H1 (cell line): Measurements from ENCODE around the gene VEZT. TPM values are rescaled to one million over a fixed set of nuclear protein-coding genes. Genes with fewer than 3 reads are reported as not detected.

Experiments
- ASH2L ChIP-seq: fragments of 200-600, 300-600 bp; sonication (generic); IDR thresholded peaks from one replicate; pipeline ENCODE4 v1.7.1; 2017; ENCODE audit warnings: low read length
- CBX8 ChIP-seq: fragments of 300-800, 300-1000 bp; sonication (generic); IDR thresholded peaks from 2 replicates; pipeline ENCODE4 v1.7.1; 2016; ENCODE audit warnings: low read depth, low read length, borderline replicate concordance
- CHD1 ChIP-seq: IDR thresholded peaks from 2 replicates; pipeline ENCODE4 v1.6.1; 2012; ENCODE audit warnings: low read depth, low read length, improper control_type of control experiment
- E2F6 ChIP-seq: IDR thresholded peaks from 2 replicates; pipeline ENCODE4 v1.6.1; 2012; ENCODE audit warnings: inconsistent platforms
- GTF2F1 ChIP-seq: IDR thresholded peaks from 2 replicates; pipeline ENCODE4 v1.6.1; 2012; ENCODE audit warnings: low read depth, low read length, improper control_type of control experiment, borderline replicate concordance
- HDAC2 ChIP-seq, 2 experiments: fragments of 300-600 bp in 1 of 2; sonication (generic) in 1 of 2; IDR thresholded peaks; 2 replicates each; pipeline ENCODE4 v1.6.1; 2011 to 2012; ENCODE audit warnings: low read depth in 2 of 2, low read length in 2 of 2, mild to moderate bottlenecking in 2 of 2, moderate library complexity in 2 of 2, borderline replicate concordance in 1 of 2, inconsistent platforms in 1 of 2
- KDM1A ChIP-seq: fragments of 200-600, 300-600 bp; sonication (generic); IDR thresholded peaks from 2 replicates; pipeline ENCODE4 v1.7.1; 2016; ENCODE audit warnings: mild to moderate bottlenecking, low read length, borderline replicate concordance
- KDM4A ChIP-seq: IDR thresholded peaks from one replicate; pipeline ENCODE4 v1.7.1; 2012; ENCODE audit warnings: low read depth, mild to moderate bottlenecking, moderate library complexity, low read length, inconsistent platforms; ENCODE audit not compliant: severe bottlenecking
- KDM5A ChIP-seq: fragments of 200-600 bp; IDR thresholded peaks from 2 replicates; pipeline ENCODE4 v1.7.1; 2012; ENCODE audit warnings: mild to moderate bottlenecking, low read length, inconsistent platforms, mixed read lengths
- NRF1 ChIP-seq: IDR thresholded peaks from 2 replicates; pipeline ENCODE4 v1.6.1; 2011; ENCODE audit warnings: mild to moderate bottlenecking, low read depth, low read length, improper control_type of control experiment
- POLR2A ChIP-seq, 2 experiments: IDR thresholded peaks; 1 replicate in 1 of 2; 2 replicates in 1 of 2; pipeline ENCODE4 v1.6.1; 2011; ENCODE audit warnings: low read depth in 2 of 2, low read length in 2 of 2, mild to moderate bottlenecking in 2 of 2; ENCODE audit errors: control extremely low read depth in 1 of 2
- RAD21 ChIP-seq, 2 experiments: IDR thresholded peaks in 1 of 2; conservative IDR thresholded peaks in 1 of 2; 2 replicates each; pipeline ENCODE4 v1.6.1; 2011; ENCODE audit warnings: low read depth in 2 of 2, low read length in 2 of 2, improper control_type of control experiment in 1 of 2, inconsistent platforms in 1 of 2, mild to moderate bottlenecking in 1 of 2, moderate library complexity in 1 of 2
- RBBP5 ChIP-seq: IDR thresholded peaks from 2 replicates; pipeline ENCODE4 v1.7.1; 2012; ENCODE audit warnings: low read depth, mild to moderate bottlenecking, inconsistent platforms, low read length, moderate library complexity, borderline replicate concordance
- RNF2 ChIP-seq: fragments of 200-900, 300-1000 bp; sonication (generic); IDR thresholded peaks from 2 replicates; pipeline ENCODE4 v1.7.1; 2016; ENCODE audit warnings: borderline replicate concordance, low read depth, mild to moderate bottlenecking, antibody characterized with exemption, low read length; ENCODE audit not compliant: poor library complexity, severe bottlenecking; ENCODE audit errors: missing control alignments
- SAP30 ChIP-seq: fragments of 300-600 bp; sonication (generic); IDR thresholded peaks from 2 replicates; pipeline ENCODE4 v1.7.1; 2012; ENCODE audit warnings: low read length, moderate library complexity, mild to moderate bottlenecking, inconsistent platforms; ENCODE audit not compliant: insufficient read depth, insufficient replicate concordance
- SIN3A ChIP-seq, 2 experiments: IDR thresholded peaks in 1 of 2; conservative IDR thresholded peaks in 1 of 2; 2 replicates each; pipeline ENCODE4 v1.6.1; 2011 to 2012; ENCODE audit warnings: low read length in 2 of 2, improper control_type of control experiment in 1 of 2, low read depth in 1 of 2, mild to moderate bottlenecking in 1 of 2
- SP1 ChIP-seq: IDR thresholded peaks from 2 replicates; pipeline ENCODE4 v1.6.1; 2011; ENCODE audit warnings: low read depth, low read length
- SP4 ChIP-seq: IDR thresholded peaks from 2 replicates; pipeline ENCODE4 v1.6.1; 2012; ENCODE audit warnings: low read length, inconsistent platforms
- SRF ChIP-seq: IDR thresholded peaks from 2 replicates; pipeline ENCODE4 v1.6.1; 2011; ENCODE audit warnings: mild to moderate bottlenecking, low read depth, low read length, moderate library complexity
- SUZ12 ChIP-seq: fragments of 200-600 bp; sonication (generic); IDR thresholded peaks from 2 replicates; pipeline ENCODE4 v1.6.1; 2012; ENCODE audit warnings: mild to moderate bottlenecking, inconsistent platforms, low read length, moderate library complexity, mixed read lengths
- TAF1 ChIP-seq: IDR thresholded peaks from 2 replicates; pipeline ENCODE4 v1.6.1; 2011; ENCODE audit warnings: mild to moderate bottlenecking, low read depth, low read length
- USF2 ChIP-seq: IDR thresholded peaks from 2 replicates; pipeline ENCODE4 v1.6.1; 2011; ENCODE audit warnings: low read length, improper control_type of control experiment
- polyA plus RNA-seq, 7 experiments: library from polyadenylated mRNA; depleted of rRNA in 3 of 7; stranded (reverse) in 5 of 7; unstranded in 2 of 7; fragments of >200 nt in 5 of 7; fragments of 200-250 nt in 2 of 7; gene quantifications; 1 replicate in 5 of 7; 2 replicates in 1 of 7; 4 replicates in 1 of 7; pipeline versions ENCODE4 v1.2.1 to v1.2.3, GENCODE V29; 2011 to 2013; ENCODE audit warnings: missing spikeins in 2 of 7, mixed read lengths in 2 of 7
- total RNA-seq: library from RNA; stranded (reverse); fragmentation: NEBNext Ultra II Directional; extraction: Animal tissue kit (Norgen Biotek cat#: 25700); gene quantifications from 2 replicates; pipeline ENCODE4 v1.2.1, GENCODE V29; 2021

VEZT gene
- total and polyA plus RNA-seq, 2 of the 8 experiments (the other 6 are each of a cell fraction or from before 2014, with no cell fraction given) = 44.0 to 56.1 TPM

DNA sequence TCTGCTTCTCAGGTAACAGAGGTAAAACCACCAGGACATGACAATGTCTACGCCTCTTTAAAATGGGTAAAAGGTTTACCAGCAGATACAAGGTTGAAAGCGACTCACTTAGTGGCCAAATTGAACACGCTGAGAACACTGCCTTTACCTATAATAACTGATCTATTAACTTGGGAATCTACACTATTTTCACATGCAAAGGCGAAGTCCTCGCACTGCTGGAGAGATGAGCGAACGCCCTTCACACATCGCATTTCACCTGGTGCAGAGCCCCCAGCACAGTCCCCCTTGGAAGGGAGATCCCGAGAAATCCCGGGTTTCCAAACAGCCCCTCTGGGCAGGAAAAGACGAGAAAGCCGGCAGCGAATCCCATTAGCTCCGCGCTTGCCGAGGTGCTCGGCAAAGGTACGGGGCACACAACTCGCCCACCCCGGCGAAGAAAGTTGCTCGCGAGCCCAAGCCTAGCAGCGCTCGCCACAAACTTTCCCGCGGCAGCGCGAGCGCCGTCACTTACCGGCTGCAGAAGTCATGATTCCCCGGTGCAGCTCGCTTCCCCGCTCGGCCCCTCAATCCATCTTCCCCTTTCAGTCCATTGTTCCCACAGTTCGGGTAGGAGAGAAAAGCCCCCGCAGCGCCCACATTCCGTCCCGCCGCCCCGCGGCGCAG is 763 bp upstream of the VEZT start (continued):
- TF ChIP-seq ASH2L (peak; percentile 94), USF2 (no peak), RBBP5 (no peak), CHD1 (no peak), SUZ12 (no peak), KDM1A (no peak), KDM4A (peak; percentile 63), TAF1 (peak; percentile 55), POLR2A (IDR thresholded peaks at IDR 0.05; ENCODE audit: control extremely low read depth in 1 of 2, low read depth in 2 of 2, low read length in 2 of 2) (0 out of 3 replicates have a peak, but pooled peaks of 1 of the 2 experiments have one; percentile 65), E2F6 (no peak), SP4 (no peak), SRF (no peak), RNF2 (no peak), NRF1 (no peak), SP1 (no peak), KDM5A (no peak), GTF2F1 (no peak), HDAC2 (IDR thresholded peaks at IDR 0.05; ENCODE audit: borderline replicate concordance in 1 of 2, low read depth in 2 of 2, low read length in 2 of 2) (no peak), SIN3A (conservative IDR thresholded peaks at IDR 0.05 in 1 of 2, IDR thresholded peaks at IDR 0.05 in 1 of 2; ENCODE audit: low read depth in 1 of 2, low read length in 2 of 2) (peak in 1 of 2 experiments; percentile 20; a peak in 2 of 4 replicates), CBX8 (no peak), RAD21 (IDR thresholded peaks at IDR 0.05 in 1 of 2, conservative IDR thresholded peaks at IDR 0.05 in 1 of 2; ENCODE audit: low read depth in 2 of 2, low read length in 2 of 2) (no peak), SAP30 (peak; percentile 77)
